ENCODE data around the gene AGBL4.
"Not testable (repeated sequence)": the region's sequence is repeated elsewhere in the genome, so short reads cannot be mapped to it uniquely, and the experiment has no call there.

AGBL4 gene

DNA sequence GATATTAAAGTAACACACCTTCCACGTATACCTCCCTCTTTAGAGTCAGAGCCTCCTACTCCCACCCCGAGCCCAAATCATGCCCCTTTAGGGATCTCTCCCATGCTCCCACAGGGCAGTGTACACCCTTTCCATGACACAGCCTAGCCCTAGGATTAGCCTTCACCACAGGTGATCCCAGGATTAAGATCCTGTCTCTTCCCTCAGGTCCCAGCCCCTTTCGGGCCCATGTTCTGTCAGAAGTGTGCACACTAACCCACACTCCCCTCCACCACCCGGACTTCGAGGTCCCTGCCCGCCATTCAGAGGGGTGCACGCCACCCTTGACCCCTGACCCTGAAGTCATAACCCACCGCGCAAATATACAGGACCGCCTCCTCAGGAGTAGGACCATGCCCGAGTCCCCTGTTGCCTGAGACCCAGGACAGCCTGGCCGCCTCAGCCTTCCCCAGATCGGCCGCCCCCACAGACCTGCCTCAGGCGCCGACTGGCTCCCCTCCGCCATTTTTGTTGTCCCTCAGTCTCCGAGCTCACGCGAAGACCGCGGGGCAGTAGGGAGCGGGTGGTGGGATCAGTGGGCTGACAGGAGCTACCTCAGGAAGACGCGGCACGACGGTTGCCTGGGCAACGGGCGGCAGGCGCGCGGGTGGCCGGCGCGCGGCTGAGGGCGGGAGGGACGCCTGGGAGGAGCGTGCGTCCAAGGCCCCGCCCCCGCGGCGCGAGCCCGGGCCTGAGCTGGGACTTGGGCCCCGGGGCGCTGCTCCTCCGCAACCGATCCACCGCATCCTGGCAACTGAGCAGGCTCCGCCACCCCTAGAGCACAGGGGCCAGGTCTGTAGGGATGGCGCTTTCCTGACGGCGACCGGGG lies at the start of gene AGBL4:
Gene AGBL4, minus strand, starts transcription at position 663 of the 868 bp plus-strand sequence.
- no peak for DNase-seq

DNA sequence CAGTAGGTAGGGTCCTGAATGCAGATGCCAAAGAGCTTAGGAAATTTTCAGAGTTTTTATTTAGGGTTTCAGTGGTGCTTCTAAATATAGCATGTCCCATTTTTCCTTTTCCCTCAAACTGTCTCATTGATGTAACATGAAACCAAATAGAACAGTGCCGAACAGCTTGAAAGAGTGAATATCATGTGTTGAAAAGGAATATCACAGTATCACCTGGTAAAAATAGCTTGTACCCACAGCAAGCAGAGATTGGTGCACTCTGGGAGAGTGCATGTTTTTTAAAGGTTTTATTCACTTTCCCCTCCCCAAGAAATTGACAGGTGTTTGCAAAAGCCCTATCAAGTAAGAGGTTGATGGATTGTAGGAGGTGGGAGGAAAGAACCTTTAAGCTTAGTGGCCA lies 43.1 kb upstream of the AGBL4 start:
- DNase-seq = no peak

DNA sequence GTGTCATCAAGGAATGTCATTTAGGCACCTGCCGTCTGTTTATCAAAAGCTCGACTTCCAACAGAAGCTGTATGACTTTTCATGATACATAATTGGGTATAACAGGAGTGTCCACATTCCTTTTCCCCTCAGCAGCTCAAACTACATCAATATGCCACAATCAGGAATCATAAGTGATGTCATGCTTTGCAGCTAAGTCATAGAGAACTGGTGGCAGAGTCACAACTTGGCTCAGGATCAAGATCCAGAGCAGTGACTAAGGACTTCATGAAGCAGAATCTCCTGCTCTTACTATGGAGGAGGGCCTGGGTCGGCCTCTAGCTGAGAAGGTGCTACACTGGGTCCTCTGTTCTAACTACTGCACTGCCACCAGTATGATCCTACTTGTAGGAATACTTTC lies 36.5 kb upstream of the AGBL4 start:
- no peak for DNase-seq

DNA sequence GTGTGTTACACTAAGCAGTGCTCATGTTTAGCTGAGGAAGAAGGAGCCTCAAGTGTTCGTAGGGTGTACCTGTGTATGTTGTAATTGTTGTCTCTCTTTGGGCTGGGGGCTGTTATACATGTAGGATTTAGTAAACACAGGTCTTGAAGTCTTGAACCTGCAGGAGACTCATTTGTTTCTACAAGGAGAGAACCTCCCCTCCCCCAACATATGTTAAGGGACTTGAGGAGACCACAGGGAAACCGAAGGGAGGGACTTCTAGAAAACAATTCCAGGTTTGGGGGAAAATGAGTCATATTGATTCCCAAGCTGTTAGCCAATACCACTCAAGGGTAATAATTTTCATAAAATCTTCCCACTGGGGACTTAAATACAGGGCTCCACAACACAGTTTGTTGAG lies 25.0 kb upstream of the AGBL4 start:
- no peak for DNase-seq

DNA sequence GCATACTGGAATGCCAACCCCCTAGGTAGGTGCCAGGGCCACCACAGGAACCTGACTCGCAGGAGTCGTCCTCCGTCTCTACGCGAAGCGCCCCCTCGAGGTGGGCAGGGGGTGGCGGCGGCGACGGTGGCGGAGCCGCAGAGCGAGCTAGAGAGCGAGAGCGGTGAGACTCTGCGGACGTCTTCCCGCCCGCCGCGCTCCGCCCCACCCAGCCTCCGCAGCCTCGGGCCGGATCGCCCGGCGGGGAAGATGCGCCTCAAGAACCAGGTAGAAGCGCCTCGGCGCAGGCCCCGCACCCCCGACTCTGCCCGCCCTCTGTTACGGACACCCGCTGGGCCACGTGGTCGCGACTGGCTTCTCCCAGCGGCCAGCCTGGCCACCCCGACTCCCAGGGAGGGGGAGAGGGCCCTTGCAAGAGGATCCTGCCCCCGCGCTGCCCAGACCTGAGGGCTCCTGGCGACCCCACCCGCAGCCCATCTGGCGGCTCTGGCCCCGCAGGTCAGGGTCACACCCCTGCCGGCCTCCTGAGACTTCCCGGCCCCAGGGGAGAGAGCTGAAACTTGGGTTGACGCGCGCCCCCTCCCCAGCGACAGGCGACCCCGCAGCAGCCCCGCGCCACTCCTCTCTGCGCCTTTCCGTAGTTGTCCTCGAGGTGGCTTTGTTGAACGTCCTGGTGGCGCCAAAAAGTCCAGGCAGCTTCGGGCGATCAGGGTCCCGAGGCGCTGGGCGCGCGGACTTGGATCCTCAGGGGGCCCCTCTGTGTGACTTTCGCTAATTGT lies 24.4 kb upstream of the AGBL4 start:
- DNase-seq = no peak

- DNase-seq = no peak
These were observed 14.6 kb upstream of the AGBL4 start for GRCh38 chr1:50038237-50038809.

DNA sequence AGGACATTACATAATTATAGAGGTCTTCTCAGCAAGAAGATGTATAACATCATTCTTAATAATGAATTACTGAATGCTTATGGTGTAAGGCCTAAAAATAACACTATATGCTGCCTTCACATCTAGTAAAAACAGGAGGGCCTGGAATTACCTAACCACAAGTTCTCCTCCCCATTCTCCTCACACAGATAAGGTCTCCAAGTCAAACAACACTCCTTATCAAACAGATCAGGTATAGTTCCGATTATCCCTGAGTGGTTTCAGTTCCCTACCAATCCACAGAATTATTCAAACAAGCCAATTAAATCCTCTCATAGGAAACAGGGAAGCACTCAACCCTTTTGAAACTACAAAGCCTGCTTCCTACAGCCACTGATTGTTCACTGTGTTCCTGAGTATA lies 4.0 kb upstream of the AGBL4 start:
- no peak for DNase-seq

DNA sequence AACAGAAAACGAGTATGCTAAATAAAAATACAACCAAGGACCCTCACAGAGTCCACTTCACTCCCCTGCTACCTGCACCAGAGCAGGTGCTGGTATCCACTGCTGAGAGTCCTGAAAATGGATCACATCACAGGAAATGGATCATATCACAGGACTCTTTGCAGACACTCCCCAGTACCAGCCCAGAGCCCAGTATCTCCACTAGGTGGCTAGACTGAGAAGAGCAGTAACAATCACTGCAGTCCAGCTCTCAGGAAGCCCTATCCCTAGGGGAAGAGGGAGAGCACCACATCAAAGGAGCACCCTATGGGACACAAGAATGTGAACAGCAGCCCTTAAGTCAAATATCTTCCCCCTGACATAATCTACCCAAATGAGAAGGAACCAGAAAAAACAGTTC lies 28.0 kb downstream of the AGBL4 start:
- DNase-seq = no peak

DNA sequence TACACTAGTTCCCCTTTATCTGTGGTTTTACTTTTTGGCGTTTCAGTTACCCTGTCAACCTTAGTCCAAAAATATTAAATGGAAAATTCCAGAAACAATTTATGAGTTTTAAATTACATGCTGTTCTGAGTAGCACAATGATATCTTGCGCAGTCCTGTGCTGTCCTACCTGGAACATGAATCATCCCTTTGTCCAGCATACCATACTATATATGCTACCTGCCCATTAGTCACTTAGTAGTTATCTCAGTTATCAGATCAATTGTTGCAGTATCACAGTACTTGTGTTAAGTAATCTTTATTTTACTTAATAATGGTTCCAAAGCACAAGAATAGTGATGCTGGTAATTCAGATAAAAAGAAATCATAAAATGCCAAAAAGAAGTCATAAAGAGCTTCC lies 52.7 kb downstream of the AGBL4 start:
- DNase-seq = no peak

GRCh38 chr1:49951385-49951784 lies 72.4 kb downstream of the AGBL4 start:
- no peak for DNase-seq

GRCh38 chr1:49915301-49915700 lies 108.5 kb downstream of the AGBL4 start:
- DNase-seq = not testable (repeated sequence)

DNA sequence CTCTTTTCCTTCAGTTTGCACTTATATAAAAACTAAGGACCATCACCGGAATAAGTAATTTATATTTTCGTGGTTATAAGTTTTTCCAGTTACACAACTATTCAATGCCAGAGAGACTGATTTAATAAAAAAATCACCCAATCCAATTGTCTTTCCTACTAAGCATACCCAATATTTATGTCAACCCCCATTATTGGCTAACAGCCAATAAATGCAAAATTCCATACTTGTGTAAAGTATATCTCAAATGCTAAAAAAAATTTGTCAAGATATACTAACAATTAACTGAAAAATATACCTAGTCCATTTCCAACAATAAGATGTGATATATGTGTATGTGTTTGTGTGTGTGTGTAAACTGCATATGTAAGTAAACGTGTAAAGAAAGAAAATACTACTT lies 117.4 kb downstream of the AGBL4 start:
- DNase-seq = no peak

GRCh38 chr1:49864581-49864980 lies 159.2 kb downstream of the AGBL4 start:
- no peak for DNase-seq

DNA sequence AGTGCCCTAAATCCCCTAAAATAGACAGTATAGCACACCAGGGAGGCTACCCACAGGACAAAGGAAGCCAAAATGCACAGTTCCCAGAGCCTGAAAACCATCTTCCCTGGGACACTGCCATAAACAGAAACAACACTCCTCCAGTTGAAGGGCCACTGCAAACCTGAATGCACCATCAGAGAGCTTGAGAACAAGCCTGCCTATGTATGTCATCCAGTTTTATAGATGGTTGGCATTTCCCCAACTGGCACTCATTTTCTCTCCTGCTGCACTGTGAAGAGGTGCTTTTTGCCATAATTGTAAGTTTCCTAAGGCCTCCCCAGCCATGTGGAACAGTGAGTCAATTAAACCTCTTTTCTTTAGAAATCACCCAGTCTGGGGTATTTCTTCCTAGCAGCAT lies 169.0 kb downstream of the AGBL4 start:
- no peak for DNase-seq

DNA sequence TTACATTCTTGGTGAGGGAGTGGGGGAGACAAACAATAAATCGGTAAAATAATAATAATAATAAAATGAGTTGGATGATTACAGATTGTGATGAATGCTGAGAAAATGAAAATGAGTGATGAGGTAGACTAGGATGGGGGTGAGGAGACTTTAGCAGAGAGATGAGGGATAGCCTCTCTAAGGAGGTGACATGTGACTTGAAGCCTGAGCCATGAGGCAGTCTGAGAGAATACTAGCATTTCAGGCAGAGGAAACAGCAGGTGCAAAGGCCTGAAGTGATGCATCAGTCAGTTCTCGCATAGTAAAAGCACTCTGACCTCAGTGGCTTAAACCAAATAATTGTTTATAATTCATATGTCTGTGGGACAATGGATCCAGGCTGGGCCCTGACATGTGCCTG lies 181.2 kb downstream of the AGBL4 start:
- DNase-seq = no peak

- DNase-seq = no peak
These were observed 182.0 kb downstream of the AGBL4 start for GRCh38 chr1:49841767-49842166.

- no peak for DNase-seq
These were observed 199.5 kb downstream of the AGBL4 start for GRCh38 chr1:49824261-49824660.

GRCh38 chr1:49817681-49818080 lies 206.1 kb downstream of the AGBL4 start:
- DNase-seq = no peak

- DNase-seq = not testable (repeated sequence)
These were observed 236.7 kb downstream of the AGBL4 start for GRCh38 chr1:49787013-49787412.

GRCh38 chr1:49765034-49765433 lies 258.7 kb downstream of the AGBL4 start:
- no peak for DNase-seq

DNA sequence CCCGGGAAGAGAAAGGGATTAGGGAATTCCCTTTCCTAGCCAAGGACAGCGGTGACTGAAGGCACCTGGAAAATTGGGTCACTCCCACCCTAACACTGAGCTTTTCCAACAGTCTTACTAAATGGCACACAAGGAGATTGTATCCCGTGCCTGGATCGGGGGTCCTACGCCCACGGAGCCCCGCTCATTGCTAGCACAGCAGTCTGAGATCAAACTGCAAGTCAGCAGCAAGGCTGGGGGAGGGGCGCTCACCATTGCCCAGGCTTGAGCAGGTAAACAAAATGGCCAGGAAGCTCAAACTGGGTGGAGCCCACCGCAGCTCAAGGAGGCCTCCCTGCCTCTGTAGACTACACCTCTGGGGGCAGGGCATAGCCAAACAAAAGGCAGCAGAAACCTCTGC lies 285.6 kb downstream of the AGBL4 start:
- not testable (repeated sequence) for DNase-seq

GRCh38 chr1:49728377-49728776 lies 295.4 kb downstream of the AGBL4 start:
- no peak for DNase-seq

DNA sequence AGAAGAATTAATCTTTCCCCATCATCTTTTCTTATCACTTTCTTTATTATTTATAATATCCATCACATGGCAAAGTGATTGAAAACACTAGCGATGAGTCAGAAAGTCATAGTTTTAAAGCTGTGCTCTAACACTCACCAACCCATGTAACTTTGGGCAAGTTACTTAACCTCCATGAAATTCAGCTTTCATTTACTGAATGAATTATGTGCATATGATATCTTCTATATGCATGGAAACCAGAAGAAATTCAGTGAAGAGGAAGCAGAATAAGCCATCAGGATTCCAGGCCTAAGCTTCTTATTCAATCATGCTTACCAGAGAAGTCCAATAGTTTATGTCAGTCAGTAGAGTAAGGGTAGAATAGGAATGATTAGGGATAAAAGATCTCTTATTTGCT lies 300.1 kb downstream of the AGBL4 start:
- DNase-seq = no peak

DNA sequence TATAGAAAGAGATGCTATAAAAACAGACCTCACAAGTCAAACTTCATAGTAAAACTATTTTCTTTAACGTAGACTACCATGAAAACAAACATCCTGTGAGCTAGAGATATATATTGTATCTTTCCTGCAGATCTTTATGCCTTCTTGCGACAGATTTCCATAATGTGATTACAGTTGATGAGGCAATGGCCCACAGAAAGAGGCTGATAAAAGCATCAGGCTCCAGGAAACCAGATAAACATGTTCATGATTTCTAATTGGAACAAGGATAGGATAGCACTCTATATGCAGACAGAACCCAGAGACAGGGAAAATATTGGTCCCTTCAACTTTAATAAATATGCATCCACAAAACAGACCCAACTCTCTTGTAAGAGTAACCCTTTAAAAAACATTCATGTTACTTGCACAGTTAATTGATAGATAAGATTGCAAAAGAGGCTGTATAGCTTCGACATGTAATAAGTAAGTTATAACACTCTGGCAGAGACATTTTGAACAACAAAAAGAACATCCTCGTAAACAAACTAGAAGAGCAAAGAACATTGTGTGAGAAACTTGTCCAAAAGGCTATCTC lies 329.4 kb downstream of the AGBL4 start:
- no peak for DNase-seq

All from NK-92 treated with Interleukin-12 subunit alpha and Interleukin-12 subunit beta, amount 100 ng/mL, for 24 hours (cell line).